HEK293 (cell line): ENCODE data around the gene LARGE1.

Experiments
- ZNF768 ChIP-seq: fragments of 450-650 bp; formaldehyde crosslinking; IDR thresholded peaks from 2 replicates; pipeline ENCODE4 v1.5.1; 2018; ENCODE audit warnings: missing biosample characterization, mild to moderate bottlenecking, missing genetic modification characterization
- TF ChIP-seq, protein P1 (sequence below): fragments of 450-650 bp; formaldehyde crosslinking; IDR thresholded peaks from 2 replicates; pipeline ENCODE4 v1.5.1; 2016; ENCODE audit warnings: missing biosample characterization, missing genetic modification characterization
- TF ChIP-seq, protein P2 (sequence below): fragments of 450-650 bp; formaldehyde crosslinking; IDR thresholded peaks from 2 replicates; pipeline ENCODE4 v1.5.1; 2016; ENCODE audit warnings: missing biosample characterization, missing genetic modification characterization, low read depth
- TF ChIP-seq, protein P3 (sequence below): fragments of 450-650 bp; formaldehyde crosslinking; IDR thresholded peaks from 2 replicates; pipeline ENCODE4 v1.5.1; 2016; ENCODE audit warnings: missing biosample characterization, missing genetic modification characterization

DNA sequence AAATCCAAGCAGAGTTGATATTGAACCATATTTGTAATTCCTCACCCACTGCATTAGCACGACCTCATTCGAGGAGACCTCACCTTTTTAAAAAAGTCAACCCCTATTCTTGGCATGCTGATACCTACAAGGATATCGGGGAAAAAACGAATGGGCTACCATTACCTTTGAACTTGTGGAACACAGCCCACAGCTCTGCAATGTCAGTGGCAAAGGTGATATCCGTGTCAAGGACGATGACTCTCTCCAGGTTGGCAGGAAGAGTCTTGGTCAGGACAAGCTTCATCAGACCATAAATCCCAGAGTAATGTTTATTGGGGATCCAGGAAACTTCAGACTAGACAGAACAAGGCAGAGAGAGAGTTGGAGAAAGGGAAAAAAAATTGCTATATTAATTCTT is 355.6 kb downstream of the LARGE1 start:
- TF ChIP-seq, protein P1, sequence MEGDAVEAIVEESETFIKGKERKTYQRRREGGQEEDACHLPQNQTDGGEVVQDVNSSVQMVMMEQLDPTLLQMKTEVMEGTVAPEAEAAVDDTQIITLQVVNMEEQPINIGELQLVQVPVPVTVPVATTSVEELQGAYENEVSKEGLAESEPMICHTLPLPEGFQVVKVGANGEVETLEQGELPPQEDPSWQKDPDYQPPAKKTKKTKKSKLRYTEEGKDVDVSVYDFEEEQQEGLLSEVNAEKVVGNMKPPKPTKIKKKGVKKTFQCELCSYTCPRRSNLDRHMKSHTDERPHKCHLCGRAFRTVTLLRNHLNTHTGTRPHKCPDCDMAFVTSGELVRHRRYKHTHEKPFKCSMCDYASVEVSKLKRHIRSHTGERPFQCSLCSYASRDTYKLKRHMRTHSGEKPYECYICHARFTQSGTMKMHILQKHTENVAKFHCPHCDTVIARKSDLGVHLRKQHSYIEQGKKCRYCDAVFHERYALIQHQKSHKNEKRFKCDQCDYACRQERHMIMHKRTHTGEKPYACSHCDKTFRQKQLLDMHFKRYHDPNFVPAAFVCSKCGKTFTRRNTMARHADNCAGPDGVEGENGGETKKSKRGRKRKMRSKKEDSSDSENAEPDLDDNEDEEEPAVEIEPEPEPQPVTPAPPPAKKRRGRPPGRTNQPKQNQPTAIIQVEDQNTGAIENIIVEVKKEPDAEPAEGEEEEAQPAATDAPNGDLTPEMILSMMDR (tag by site-specific recombination) = no peak
- TF ChIP-seq, protein P2, sequence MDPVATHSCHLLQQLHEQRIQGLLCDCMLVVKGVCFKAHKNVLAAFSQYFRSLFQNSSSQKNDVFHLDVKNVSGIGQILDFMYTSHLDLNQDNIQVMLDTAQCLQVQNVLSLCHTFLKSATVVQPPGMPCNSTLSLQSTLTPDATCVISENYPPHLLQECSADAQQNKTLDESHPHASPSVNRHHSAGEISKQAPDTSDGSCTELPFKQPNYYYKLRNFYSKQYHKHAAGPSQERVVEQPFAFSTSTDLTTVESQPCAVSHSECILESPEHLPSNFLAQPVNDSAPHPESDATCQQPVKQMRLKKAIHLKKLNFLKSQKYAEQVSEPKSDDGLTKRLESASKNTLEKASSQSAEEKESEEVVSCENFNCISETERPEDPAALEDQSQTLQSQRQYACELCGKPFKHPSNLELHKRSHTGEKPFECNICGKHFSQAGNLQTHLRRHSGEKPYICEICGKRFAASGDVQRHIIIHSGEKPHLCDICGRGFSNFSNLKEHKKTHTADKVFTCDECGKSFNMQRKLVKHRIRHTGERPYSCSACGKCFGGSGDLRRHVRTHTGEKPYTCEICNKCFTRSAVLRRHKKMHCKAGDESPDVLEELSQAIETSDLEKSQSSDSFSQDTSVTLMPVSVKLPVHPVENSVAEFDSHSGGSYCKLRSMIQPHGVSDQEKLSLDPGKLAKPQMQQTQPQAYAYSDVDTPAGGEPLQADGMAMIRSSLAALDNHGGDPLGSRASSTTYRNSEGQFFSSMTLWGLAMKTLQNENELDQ = no peak
- no peak for TF ChIP-seq ZNF768
- TF ChIP-seq, protein P3, sequence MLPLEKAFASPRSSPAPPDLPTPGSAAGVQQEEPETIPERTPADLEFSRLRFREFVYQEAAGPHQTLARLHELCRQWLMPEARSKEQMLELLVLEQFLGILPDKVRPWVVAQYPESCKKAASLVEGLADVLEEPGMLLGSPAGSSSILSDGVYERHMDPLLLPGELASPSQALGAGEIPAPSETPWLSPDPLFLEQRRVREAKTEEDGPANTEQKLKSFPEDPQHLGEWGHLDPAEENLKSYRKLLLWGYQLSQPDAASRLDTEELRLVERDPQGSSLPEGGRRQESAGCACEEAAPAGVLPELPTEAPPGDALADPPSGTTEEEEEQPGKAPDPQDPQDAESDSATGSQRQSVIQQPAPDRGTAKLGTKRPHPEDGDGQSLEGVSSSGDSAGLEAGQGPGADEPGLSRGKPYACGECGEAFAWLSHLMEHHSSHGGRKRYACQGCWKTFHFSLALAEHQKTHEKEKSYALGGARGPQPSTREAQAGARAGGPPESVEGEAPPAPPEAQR (tag by site-specific recombination) = no peak
